H9 (cell line): Measurements from ENCODE around the gene ZKSCAN5. TPM values are rescaled to one million over a fixed set of nuclear protein-coding genes. Genes with fewer than 3 reads are reported as not detected.

Experiments
- DNase-seq: peaks from one replicate; pipeline ENCODE4 v3.0.0-alpha.2; 2017
- H2AFZ ChIP-seq: one replicate; pipeline ENCODE4 v1.6.1; 2013; ENCODE audit warnings: mild to moderate bottlenecking, low read length, control low read depth, moderate library complexity
- H2AK5ac ChIP-seq: 2 replicates; pipeline ENCODE4 v1.6.1; 2013; ENCODE audit warnings: low read length, control low read depth, mixed read lengths; ENCODE audit not compliant: insufficient read length
- H2BK120ac ChIP-seq: one replicate; pipeline ENCODE4 v1.6.1; 2013; ENCODE audit warnings: low read depth, mild to moderate bottlenecking, low read length, control low read depth, inconsistent platforms; ENCODE audit not compliant: poor library complexity, severe bottlenecking
- H2BK12ac ChIP-seq: 2 replicates; pipeline ENCODE4 v1.6.1; 2013; ENCODE audit warnings: low read length, control low read depth, mixed read lengths, low read depth; ENCODE audit not compliant: insufficient read length
- H2BK15ac ChIP-seq: 2 replicates; pipeline ENCODE4 v1.6.1; 2013; ENCODE audit warnings: low read depth, low read length, control low read depth
- H2BK20ac ChIP-seq: one replicate; pipeline ENCODE4 v1.6.1; 2013; ENCODE audit warnings: low read depth, mild to moderate bottlenecking, low read length, control low read depth, inconsistent platforms; ENCODE audit not compliant: poor library complexity, severe bottlenecking
- H2BK5ac ChIP-seq: 2 replicates; pipeline ENCODE4 v1.6.1; 2013; ENCODE audit warnings: low read length, control low read depth, mixed read lengths; ENCODE audit not compliant: insufficient read length
- H3K14ac ChIP-seq: 2 replicates; pipeline ENCODE4 v1.6.1; 2013; ENCODE audit warnings: low read length, control low read depth; ENCODE audit not compliant: insufficient read depth
- H3K18ac ChIP-seq: 2 replicates; pipeline ENCODE4 v1.6.1; 2013; ENCODE audit warnings: low read depth, mild to moderate bottlenecking, mixed read lengths, low read length, control low read depth; ENCODE audit not compliant: insufficient read length
- H3K23ac ChIP-seq: 2 replicates; pipeline ENCODE4 v1.6.1; 2013; ENCODE audit warnings: low read length, control low read depth, mixed read lengths, low read depth; ENCODE audit not compliant: insufficient read length
- H3K23me2 ChIP-seq: 2 replicates; pipeline ENCODE4 v1.6.1; 2013; ENCODE audit warnings: low read depth, mild to moderate bottlenecking, mixed read lengths, low read length, control low read depth; ENCODE audit not compliant: insufficient read length, poor library complexity, severe bottlenecking
- H3K27ac ChIP-seq: 2 replicates; pipeline ENCODE4 v1.5.1; 2013; ENCODE audit warnings: low read length, control low read depth, mixed read lengths, low read depth; ENCODE audit not compliant: insufficient read length
- H3K27me3 ChIP-seq: 2 replicates; pipeline ENCODE4 v1.6.1; 2013; ENCODE audit warnings: low read length, control low read depth, inconsistent platforms; ENCODE audit not compliant: insufficient read depth
- H3K4ac ChIP-seq: 2 replicates; pipeline ENCODE4 v1.6.1; 2013; ENCODE audit warnings: low read depth, mild to moderate bottlenecking, control low read depth, inconsistent platforms, low read length, moderate library complexity
- H3K4me1 ChIP-seq: 2 replicates; pipeline ENCODE4 v1.6.1; 2013; ENCODE audit warnings: low read length, control low read depth, inconsistent platforms; ENCODE audit not compliant: insufficient read depth
- H3K4me2 ChIP-seq: 2 replicates; pipeline ENCODE4 v1.6.1; 2013; ENCODE audit warnings: low read length, control low read depth, mixed read lengths; ENCODE audit not compliant: insufficient read length, insufficient read depth
- H3K56ac ChIP-seq: 2 replicates; pipeline ENCODE4 v1.6.1; 2013; ENCODE audit warnings: low read depth, mild to moderate bottlenecking, mixed read lengths, low read length, control low read depth; ENCODE audit not compliant: insufficient read length
- H3K79me1 ChIP-seq: 2 replicates; pipeline ENCODE4 v1.6.1; 2013; ENCODE audit warnings: low read depth, mild to moderate bottlenecking, moderate library complexity, low read length, control low read depth, inconsistent platforms; ENCODE audit not compliant: insufficient read depth, poor library complexity, severe bottlenecking
- H3K79me2 ChIP-seq: 2 replicates; pipeline ENCODE4 v1.6.1; 2013; ENCODE audit warnings: low read length, control low read depth, inconsistent platforms; ENCODE audit not compliant: insufficient read depth
- H3K9ac ChIP-seq: 2 replicates; pipeline ENCODE4 v1.6.1; 2013; ENCODE audit warnings: low read length, control low read depth, mixed read lengths; ENCODE audit not compliant: insufficient read length; ENCODE audit errors: extremely low read depth
- H3K9me3 ChIP-seq: one replicate; pipeline ENCODE4 v1.6.1; 2013; ENCODE audit warnings: low read depth, low read length, inconsistent platforms; ENCODE audit not compliant: control insufficient read depth
- H3T11ph ChIP-seq: one replicate; pipeline ENCODE4 v1.6.1; 2013; ENCODE audit warnings: mild to moderate bottlenecking, low read length, control low read depth, inconsistent platforms
- H4K20me1 ChIP-seq: one replicate; pipeline ENCODE4 v1.6.1; 2013; ENCODE audit not compliant: control insufficient read depth, insufficient read length, insufficient read depth
- H4K5ac ChIP-seq: 2 replicates; pipeline ENCODE4 v1.6.1; 2013; ENCODE audit warnings: low read depth, mild to moderate bottlenecking, mixed read lengths, low read length, control low read depth; ENCODE audit not compliant: insufficient read length
- H4K8ac ChIP-seq: replicated peaks from 2 replicates; pipeline ENCODE4 v1.6.1; 2013; ENCODE audit warnings: low read length, control low read depth, mixed read lengths, low read depth; ENCODE audit not compliant: insufficient read length
- H4K91ac ChIP-seq: 2 replicates; pipeline ENCODE4 v1.6.1; 2013; ENCODE audit warnings: low read depth, mild to moderate bottlenecking, moderate library complexity, mixed read lengths, low read length, control low read depth; ENCODE audit not compliant: insufficient read length
- H3K27ac Mint-ChIP-seq, 3 experiments: 2 replicates in 2 of 3; 3 replicates in 1 of 3; pipeline ENCODE4 v1.8.0; 2020 to 2021; ENCODE audit warnings: mixed read lengths in 3 of 3, mild to moderate bottlenecking in 1 of 3, moderate library complexity in 1 of 3
- H3K27me3 Mint-ChIP-seq: 2 replicates; pipeline ENCODE4 v1.8.0; 2021; ENCODE audit warnings: low read depth, mild to moderate bottlenecking, moderate library complexity, mixed read lengths
- H3K36me3 Mint-ChIP-seq, 3 experiments: 2 replicates in 2 of 3; 3 replicates in 1 of 3; pipeline ENCODE4 v1.8.0; 2020 to 2021; ENCODE audit warnings: low read depth in 3 of 3, mixed read lengths in 3 of 3; ENCODE audit not compliant: insufficient read depth in 1 of 3
- H3K4me1 Mint-ChIP-seq, 2 experiments: 2 replicates each; pipeline ENCODE4 v1.8.0; 2020; ENCODE audit warnings: mixed read lengths in 2 of 2
- H3K4me3 Mint-ChIP-seq, 2 experiments: 2 replicates in 1 of 2; 3 replicates in 1 of 2; pipeline ENCODE4 v1.8.0; 2020 to 2021; ENCODE audit warnings: mild to moderate bottlenecking in 2 of 2, mixed read lengths in 2 of 2, moderate library complexity in 1 of 2
- H3K9me3 Mint-ChIP-seq, 2 experiments: 2 replicates in 1 of 2; 3 replicates in 1 of 2; pipeline ENCODE4 v1.8.0; 2020; ENCODE audit warnings: mild to moderate bottlenecking in 2 of 2, mixed read lengths in 2 of 2, moderate library complexity in 1 of 2
- WGBS: extraction: QIAGEN DNeasy Blood & Tissue Kit; methylation state at CpG from one replicate; pipeline ENCODE4 v1.1.7; 2013; ENCODE audit warnings: missing lambda C conversion rate, low lambda C conversion rate, mixed read lengths; ENCODE audit not compliant: insufficient read length; ENCODE audit errors: extremely low coverage; 5-methylcytosine and 5-hydroxymethylcytosine counted together
- total RNA-seq: library from RNA; stranded (reverse); gene quantifications from 2 replicates; pipeline ENCODE4 v1.2.1, GENCODE V29; 2021
- TF ChIP-seq, protein P1 (sequence below): fragments of 200-600 bp; sonication (generic); conservative IDR thresholded peaks from 3 replicates; pipeline ENCODE4 v1.8.0; 2021; ENCODE audit warnings: antibody characterized with exemption, mild to moderate bottlenecking

The ZKSCAN5 gene
- total RNA-seq, 1 experiment from 2014 or later = 16.6 TPM

DNA sequence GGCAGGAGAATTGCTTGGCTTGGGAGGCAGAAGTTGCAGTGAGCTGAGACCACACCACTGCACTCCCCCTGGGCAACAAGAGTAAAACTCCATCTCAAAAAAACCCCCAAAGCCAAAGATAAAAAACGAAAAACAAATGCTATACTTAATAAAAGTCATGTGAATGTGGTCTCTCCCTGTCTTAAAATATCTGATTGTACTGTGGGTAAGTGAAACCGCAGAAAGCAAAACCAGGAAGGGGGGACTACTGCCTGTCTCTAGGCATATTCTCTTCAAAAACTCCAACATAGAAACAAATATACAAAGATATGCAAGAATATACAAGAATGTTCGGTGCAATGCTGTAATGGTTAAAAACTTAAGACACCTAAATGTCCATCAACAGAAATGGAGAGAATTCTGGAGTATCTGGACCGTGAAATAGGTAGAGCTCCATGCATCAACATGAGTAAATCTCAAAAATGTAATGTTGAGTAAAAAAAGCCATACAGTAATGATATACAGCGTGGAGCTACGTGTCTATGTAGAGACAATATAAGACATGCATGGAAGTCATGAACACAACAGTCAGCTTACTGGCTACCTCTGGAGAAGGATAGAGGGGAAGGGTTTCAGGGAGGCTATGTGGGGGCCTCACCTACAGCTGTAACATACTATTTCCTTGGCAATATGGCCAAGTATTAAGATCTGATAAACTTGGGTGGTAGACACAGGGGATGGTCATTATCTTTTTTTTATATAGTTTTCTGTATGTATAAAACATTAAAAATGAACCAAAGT, 6.5 kb upstream of the ZKSCAN5 start:
- Histone ChIP-seq H2BK20ac (no peak overlapping the region), H2AK5ac (no peak overlapping the region), H3K27ac (no peak overlapping the region), H2BK12ac (no peak overlapping the region), H3K4ac (no peak overlapping the region), H3K9ac (no peak overlapping the region), H3K9me3 (peaks cover 13% of the 10 kb centered on the region), H4K8ac (no peak overlapping the region), H2BK120ac (no peak overlapping the region), H3K4me2 (peak overlapping the region; percentile 98), H4K20me1 (no peaks in the 10 kb centered on the region), H3K18ac (no peak overlapping the region), H4K91ac (no peak overlapping the region), H3K14ac (no peak overlapping the region), H3K56ac (no peak overlapping the region), H3K4me1 (peaks cover 4% of the 10 kb centered on the region; the same call in 1 of the 2 replicates), H4K5ac (no peak overlapping the region), H2BK15ac (no peak overlapping the region), H3T11ph (no peak overlapping the region), H2BK5ac (no peak overlapping the region), H3K79me2 (peaks cover 17% of the 10 kb centered on the region), H3K23me2 (peaks cover 12% of the 10 kb centered on the region), H2AFZ (no peak overlapping the region), H3K23ac (no peak overlapping the region), H3K27me3 (no peaks in the 10 kb centered on the region), H3K79me1 (no peaks in the 10 kb centered on the region)
- Mint-ChIP-seq H3K4me3 (peak overlapping the region; percentile 98), H3K27me3 (no peaks in the 10 kb centered on the region), H3K36me3 (peaks cover 47 to 55% (median 50%) of the 10 kb centered on the region in 3 experiments), H3K27ac (no peak overlapping the region; a peak in 1 of 7 replicates), H3K9me3 (peaks cover 22 to 28% of the 10 kb centered on the region in 2 experiments), H3K4me1 (peaks cover 14 to 21% of the 10 kb centered on the region in 2 experiments)
- WGBS = no CpG with 5 or more reads among the region's 6 CpGs
- TF ChIP-seq, protein P1, sequence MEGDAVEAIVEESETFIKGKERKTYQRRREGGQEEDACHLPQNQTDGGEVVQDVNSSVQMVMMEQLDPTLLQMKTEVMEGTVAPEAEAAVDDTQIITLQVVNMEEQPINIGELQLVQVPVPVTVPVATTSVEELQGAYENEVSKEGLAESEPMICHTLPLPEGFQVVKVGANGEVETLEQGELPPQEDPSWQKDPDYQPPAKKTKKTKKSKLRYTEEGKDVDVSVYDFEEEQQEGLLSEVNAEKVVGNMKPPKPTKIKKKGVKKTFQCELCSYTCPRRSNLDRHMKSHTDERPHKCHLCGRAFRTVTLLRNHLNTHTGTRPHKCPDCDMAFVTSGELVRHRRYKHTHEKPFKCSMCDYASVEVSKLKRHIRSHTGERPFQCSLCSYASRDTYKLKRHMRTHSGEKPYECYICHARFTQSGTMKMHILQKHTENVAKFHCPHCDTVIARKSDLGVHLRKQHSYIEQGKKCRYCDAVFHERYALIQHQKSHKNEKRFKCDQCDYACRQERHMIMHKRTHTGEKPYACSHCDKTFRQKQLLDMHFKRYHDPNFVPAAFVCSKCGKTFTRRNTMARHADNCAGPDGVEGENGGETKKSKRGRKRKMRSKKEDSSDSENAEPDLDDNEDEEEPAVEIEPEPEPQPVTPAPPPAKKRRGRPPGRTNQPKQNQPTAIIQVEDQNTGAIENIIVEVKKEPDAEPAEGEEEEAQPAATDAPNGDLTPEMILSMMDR = no peak
- DNase-seq = no peak
